Keratinocyte (primary cell): ENCODE results near the gene BNIP1. TPM values are rescaled to one million over a fixed set of nuclear protein-coding genes. Genes with fewer than 3 reads are reported as not detected.

Source experiments
- DNase-seq: peaks from one replicate; pipeline ENCODE4 v3.0.0-alpha.2; 2011; ENCODE audit warnings: low read depth, missing footprints, low spot score
- FAIRE-seq: peaks from 2 replicates; lab custom pipeline; 2011; peaks lifted over from hg19 to GRCh38; lab: Jason Lieb, UNC
- H2AFZ ChIP-seq: 2 replicates; pipeline ENCODE4 v1.6.0; 2012; ENCODE audit warnings: low read length, control low read depth, inconsistent platforms; ENCODE audit not compliant: control insufficient read depth
- H3K27ac ChIP-seq: 2 replicates; pipeline ENCODE4 v1.5.1; 2011; ENCODE audit warnings: low read length; ENCODE audit not compliant: control insufficient read depth, insufficient read depth
- H3K27me3 ChIP-seq: 3 replicates; pipeline ENCODE4 v1.6.0; 2011; ENCODE audit warnings: low read length; ENCODE audit not compliant: control insufficient read depth, insufficient read depth; ENCODE audit errors: extremely low read depth
- H3K36me3 ChIP-seq, 2 experiments: 2 replicates in 1 of 2; 3 replicates in 1 of 2; pipeline ENCODE4 v1.5.1; 2011; ENCODE audit warnings: low read length in 2 of 2, mild to moderate bottlenecking in 1 of 2; ENCODE audit not compliant: control insufficient read depth in 2 of 2, insufficient read depth in 2 of 2; ENCODE audit errors: extremely low read depth in 1 of 2
- H3K4me1 ChIP-seq: 3 replicates; pipeline ENCODE4 v1.5.1; 2011; ENCODE audit warnings: low read length; ENCODE audit not compliant: control insufficient read depth, insufficient read depth; ENCODE audit errors: extremely low read depth
- H3K4me2 ChIP-seq: 3 replicates; pipeline ENCODE4 v1.6.0; 2011; ENCODE audit warnings: low read depth, low read length; ENCODE audit not compliant: control insufficient read depth, insufficient read depth; ENCODE audit errors: extremely low read depth
- H3K4me3 ChIP-seq, 3 experiments: fragments of 200-600 bp in 1 of 3; sonication (generic) in 1 of 3; 2 replicates in 2 of 3; 3 replicates in 1 of 3; pipeline ENCODE4 v1.5.1; 2011 to 2016; ENCODE audit warnings: low read length in 3 of 3, mild to moderate bottlenecking in 3 of 3, control low read depth in 2 of 3, inconsistent platforms in 1 of 3, low read depth in 1 of 3, mixed read lengths in 1 of 3, mixed run types in 1 of 3, moderate library complexity in 1 of 3; ENCODE audit not compliant: control insufficient read depth in 2 of 3, insufficient read depth in 2 of 3; ENCODE audit errors: extremely low read depth in 1 of 3
- H3K79me2 ChIP-seq: 2 replicates; pipeline ENCODE4 v1.6.0; 2012; ENCODE audit warnings: low read length; ENCODE audit not compliant: control insufficient read depth, insufficient read depth
- H3K9ac ChIP-seq: 3 replicates; pipeline ENCODE4 v1.6.0; 2011; ENCODE audit warnings: low read length; ENCODE audit not compliant: control insufficient read depth, insufficient read depth; ENCODE audit errors: extremely low read depth
- H3K9me1 ChIP-seq: 3 replicates; pipeline ENCODE4 v1.6.0; 2011; ENCODE audit warnings: low read length; ENCODE audit not compliant: control insufficient read depth, insufficient read depth; ENCODE audit errors: extremely low read depth
- H3K9me3 ChIP-seq: 2 replicates; pipeline ENCODE4 v1.5.1; 2012; ENCODE audit warnings: low read depth, low read length; ENCODE audit not compliant: control insufficient read depth
- H4K20me1 ChIP-seq: 3 replicates; pipeline ENCODE4 v1.6.0; 2011; ENCODE audit warnings: low read length; ENCODE audit not compliant: control insufficient read depth, insufficient read depth; ENCODE audit errors: extremely low read depth
- CTCF ChIP-seq, 3 experiments: IDR thresholded peaks in 1 of 3; conservative IDR thresholded peaks in 1 of 3; optimal IDR thresholded peaks in 1 of 3; 2 replicates in 2 of 3; 3 replicates in 1 of 3; pipeline versions ENCODE3 to v1.5.1; 2011; ENCODE audit warnings: low read length in 3 of 3, mild to moderate bottlenecking in 3 of 3, moderate library complexity in 2 of 3, control low read depth in 1 of 3, inconsistent platforms in 1 of 3; ENCODE audit not compliant: insufficient read depth in 2 of 3; ENCODE audit errors: extremely low read depth in 1 of 3
- EZH2 ChIP-seq: IDR thresholded peaks from one replicate; pipeline ENCODE4 v1.6.1; 2012; ENCODE audit warnings: inconsistent platforms, mild to moderate bottlenecking, low read length, moderate library complexity
- dilution Hi-C: fragments of 300-500 bp; cut with MboI; formaldehyde crosslinking; loops from one replicate; pipeline ENCODE4 v1.7.0; 2020; ENCODE audit warnings: low sequenced_read_pairs; ENCODE audit not compliant: extremely low pct_ligation_motif_present
- polyA plus RNA-seq, 5 experiments: library from polyadenylated mRNA; depleted of rRNA in 3 of 5; stranded (reverse) in 3 of 5; stranded (forward) in 1 of 5; unstranded in 1 of 5; fragments of >200 nt; gene quantifications; 1 replicate in 1 of 5; 2 replicates in 3 of 5; 3 replicates in 1 of 5; pipeline versions ENCODE4 v1.2.1 to v1.2.3, GENCODE V29; 2011 to 2012; ENCODE audit warnings: missing spikeins in 2 of 5, low read depth in 1 of 5, low replicate concordance in 1 of 5

The BNIP1 gene
- polyA plus RNA-seq, 1 donor (not counting 4 experiments of a cell fraction or from before 2014, with no cell fraction given) = 18.2 TPM

GRCh38 chr5:173155912-173156311, 11.6 kb downstream of the BNIP1 start:
- H3K36me3 ChIP-seq = peaks cover 14% of the 10 kb centered on the region in 2 experiments
- dilution Hi-C loops = no loop called here
- H2AFZ ChIP-seq = no peak overlapping the region
- no peak overlapping the region for H3K4me3 ChIP-seq
- no peak for DNase-seq
- H3K4me1 ChIP-seq = no peaks in the 10 kb centered on the region
- no peaks in the 10 kb centered on the region for H3K9me3 ChIP-seq
- H4K20me1 ChIP-seq = no peaks in the 10 kb centered on the region
- H3K79me2 ChIP-seq = no peaks in the 10 kb centered on the region
- no peak overlapping the region for H3K27ac ChIP-seq
- no peak for FAIRE-seq
- no peak overlapping the region for H3K9ac ChIP-seq
- no peaks in the 10 kb centered on the region for H3K27me3 ChIP-seq
- H3K4me2 ChIP-seq = no peak overlapping the region
- H3K9me1 ChIP-seq = no peaks in the 10 kb centered on the region
- no peak for TF ChIP-seq CTCF (optimal IDR thresholded peaks at IDR 0.05 in 1 of 3, IDR thresholded peaks at IDR 0.05 in 1 of 3, conservative IDR thresholded peaks at IDR 0.05 in 1 of 3; ENCODE audit: extremely low read depth in 1 of 3, insufficient read depth in 2 of 3, low read length in 3 of 3)
- TF ChIP-seq EZH2 = no peak

- no peak overlapping the region for H3K4me2 ChIP-seq
- no peaks in the 10 kb centered on the region for H3K79me2 ChIP-seq
- H4K20me1 ChIP-seq = no peaks in the 10 kb centered on the region
- H3K9me1 ChIP-seq = no peaks in the 10 kb centered on the region
- H3K27ac ChIP-seq = no peak overlapping the region
- no peaks in the 10 kb centered on the region for H3K9me3 ChIP-seq
- TF ChIP-seq EZH2 = no peak
- TF ChIP-seq CTCF (optimal IDR thresholded peaks at IDR 0.05 in 1 of 3, IDR thresholded peaks at IDR 0.05 in 1 of 3, conservative IDR thresholded peaks at IDR 0.05 in 1 of 3; ENCODE audit: extremely low read depth in 1 of 3, insufficient read depth in 2 of 3, low read length in 3 of 3) = no peak
- no peak overlapping the region for H3K9ac ChIP-seq
- no peak overlapping the region for H2AFZ ChIP-seq
- no peaks in the 10 kb centered on the region for H3K27me3 ChIP-seq
- H3K36me3 ChIP-seq = peaks cover 14% of the 10 kb centered on the region in 2 experiments
- DNase-seq (no peak), FAIRE-seq (no peak)
- dilution Hi-C loops = no loop called here
- no peaks in the 10 kb centered on the region for H3K4me1 ChIP-seq
- H3K4me3 ChIP-seq = no peak overlapping the region
These were observed 14.0 kb downstream of the BNIP1 start for GRCh38 chr5:173158366-173158765.
